Subcutaneous abdominal adipose tissue (tissue), 5 donors: Measurements from ENCODE around the gene ANKIB1.
"Not testable (repeated sequence)": the region's sequence is repeated elsewhere in the genome, so short reads cannot be mapped to it uniquely, and the experiment has no call there.

Source experiments
- H3K27ac ChIP-seq: one replicate; pipeline ENCODE4 v1.7.0; 2013; ENCODE audit warnings: low read depth, mild to moderate bottlenecking, inconsistent platforms, low read length, moderate library complexity
- H3K27me3 ChIP-seq, 5 donors: one replicate each; pipeline ENCODE4 v1.7.0; 2013; ENCODE audit warnings: low read length in 5 of 5, inconsistent platforms in 1 of 5; ENCODE audit not compliant: control insufficient read depth in 5 of 5, insufficient read depth in 4 of 5
- H3K36me3 ChIP-seq, 5 donors: one replicate each; pipeline ENCODE4 v1.7.0; 2013; ENCODE audit warnings: low read length in 5 of 5; ENCODE audit not compliant: control insufficient read depth in 5 of 5, insufficient read depth in 5 of 5
- H3K4me1 ChIP-seq, 5 donors: one replicate each; pipeline ENCODE4 v1.7.0; 2013; ENCODE audit warnings: low read length in 5 of 5, mild to moderate bottlenecking in 3 of 5, moderate library complexity in 1 of 5; ENCODE audit not compliant: control insufficient read depth in 5 of 5, insufficient read depth in 5 of 5
- H3K4me3 ChIP-seq, 5 donors: one replicate each; pipeline ENCODE4 v1.7.0; 2013; ENCODE audit warnings: low read length in 5 of 5, low read depth in 1 of 5
- H3K9ac ChIP-seq, 5 donors: one replicate each; pipeline ENCODE4 v1.7.0; 2013; ENCODE audit warnings: low read length in 5 of 5, mild to moderate bottlenecking in 4 of 5, moderate library complexity in 3 of 5
- H3K9me3 ChIP-seq, 5 donors: one replicate each; pipeline ENCODE4 v1.7.0; 2013; ENCODE audit warnings: low read length in 5 of 5; ENCODE audit not compliant: control insufficient read depth in 5 of 5
- donor health status: healthy.
- donor health status: healthy.
- donor health status: healthy.
- donor health status: healthy.
- donor health status: healthy.

Gene ANKIB1

GRCh38 chr7:92244808-92245486 is 827 bp upstream of the ANKIB1 start:
- H3K27ac ChIP-seq, result peak overlapping the region; percentile 97
- H3K36me3 ChIP-seq, result peaks cover 8 to 15% (median 13%) of the 10 kb centered on the region in 5 donors
- no peaks in the 10 kb centered on the region for H3K9me3 ChIP-seq
- peaks cover 0 to 36% (median 35%) of the 10 kb centered on the region in 5 donors for H3K4me1 ChIP-seq
- H3K4me3 ChIP-seq, result peak overlapping the region; percentile 85 to 97 (median 96)
- H3K27me3 ChIP-seq, result no peaks in the 10 kb centered on the region
- peak overlapping the region; percentile 91 to 99 (median 95) for H3K9ac ChIP-seq

GRCh38 chr7:92246360-92247101 is 757 bp downstream of the ANKIB1 start:
- H3K27me3 ChIP-seq, result no peaks in the 10 kb centered on the region

GRCh38 chr7:92250603-92251002 is 4.8 kb downstream of the ANKIB1 start:
- Histone ChIP-seq H3K36me3 (no peaks in the 10 kb centered on the region), H3K27ac (no peak overlapping the region), H3K4me3 (no peak overlapping the region), H3K4me1 (peaks cover 0 to 29% (median 23%) of the 10 kb centered on the region in 5 donors), H3K9me3 (no peaks in the 10 kb centered on the region), H3K27me3 (no peaks in the 10 kb centered on the region), H3K9ac (no peak overlapping the region)

More at GRCh38 chr7:92246360-92247101, 757 bp downstream of the ANKIB1 start:
- Histone ChIP-seq H3K9me3 (no peaks in the 10 kb centered on the region), H3K36me3 (peaks cover 0 to under 1% (median 0%) of the 10 kb centered on the region in 5 donors), H3K4me1 (peaks cover 0 to 36% (median 35%) of the 10 kb centered on the region in 5 donors), H3K27ac (no peak overlapping the region), H3K9ac (peak overlapping the region; percentile 66 to 99 (median 95)), H3K4me3 (peak overlapping the region; percentile 85 to 97 (median 96))

GRCh38 chr7:92251181-92251580 is 5.4 kb downstream of the ANKIB1 start:
- Histone ChIP-seq H3K4me1 (peaks cover 0 to 29% (median 23%) of the 10 kb centered on the region in 5 donors), H3K9ac (no peak overlapping the region), H3K27me3 (no peaks in the 10 kb centered on the region), H3K4me3 (no peak overlapping the region), H3K36me3 (no peaks in the 10 kb centered on the region), H3K27ac (no peak overlapping the region), H3K9me3 (no peaks in the 10 kb centered on the region)

GRCh38 chr7:92253251-92253650 is 7.5 kb downstream of the ANKIB1 start:
- no peaks in the 10 kb centered on the region for H3K27me3 ChIP-seq
- no peak overlapping the region for H3K27ac ChIP-seq
- no peaks in the 10 kb centered on the region for H3K9me3 ChIP-seq
- H3K9ac ChIP-seq, result no peak overlapping the region
- no peak overlapping the region for H3K4me3 ChIP-seq
- no peaks in the 10 kb centered on the region for H3K36me3 ChIP-seq
- peaks cover 0 to 9% (median 3%) of the 10 kb centered on the region in 5 donors for H3K4me1 ChIP-seq

- H3K36me3 ChIP-seq, H3K27me3 ChIP-seq, H3K9me3 ChIP-seq, H3K4me1 ChIP-seq: not testable (repeated sequence)
- peak overlapping the region; percentile 59 for H3K27ac ChIP-seq
- H3K4me3 ChIP-seq, result peak overlapping the region in 1 of 5 donors; percentile 0
- peak overlapping the region in 1 of 5 donors; percentile 38 for H3K9ac ChIP-seq
These were observed 9.0 kb downstream of the ANKIB1 start for GRCh38 chr7:92254800-92255199.

GRCh38 chr7:92255308-92255707 is 9.5 kb downstream of the ANKIB1 start:
- H3K4me1 ChIP-seq, result peaks cover 0 to 7% (median 3%) of the 10 kb centered on the region in 5 donors
- H3K9me3 ChIP-seq, result no peaks in the 10 kb centered on the region
- H3K9ac ChIP-seq, result peak overlapping the region in 1 of 5 donors; percentile 38
- H3K4me3 ChIP-seq, result peak overlapping the region in 1 of 5 donors; percentile 0
- peak overlapping the region; percentile 59 for H3K27ac ChIP-seq
- no peaks in the 10 kb centered on the region for H3K27me3 ChIP-seq
- no peaks in the 10 kb centered on the region for H3K36me3 ChIP-seq

- no peak overlapping the region for H3K27ac ChIP-seq
- no peak overlapping the region for H3K9ac ChIP-seq
- H3K36me3 ChIP-seq, result peaks cover 0 to 5% (median 0%) of the 10 kb centered on the region in 5 donors
- peaks cover 0 to 4% (median 2%) of the 10 kb centered on the region in 5 donors for H3K9me3 ChIP-seq
- no peak overlapping the region for H3K4me3 ChIP-seq
- peaks cover 0 to 7% (median 3%) of the 10 kb centered on the region in 5 donors for H3K4me1 ChIP-seq
- no peaks in the 10 kb centered on the region for H3K27me3 ChIP-seq
These were observed 13.3 kb downstream of the ANKIB1 start for GRCh38 chr7:92259062-92259461.

- H3K27me3 ChIP-seq, result no peaks in the 10 kb centered on the region
- no peak overlapping the region for H3K4me3 ChIP-seq
- H3K36me3 ChIP-seq, result peaks cover 0 to 5% (median 0%) of the 10 kb centered on the region in 5 donors
- H3K9me3 ChIP-seq, result peaks cover 0 to 4% (median 2%) of the 10 kb centered on the region in 5 donors
- no peak overlapping the region for H3K9ac ChIP-seq
- H3K27ac ChIP-seq, result no peak overlapping the region
- H3K4me1 ChIP-seq, result peaks cover 0 to 7% (median 3%) of the 10 kb centered on the region in 5 donors
These were observed 14.0 kb downstream of the ANKIB1 start for GRCh38 chr7:92259610-92260247.
